GM21381 (cell line): ENCODE results near the gene ZNF761.
A peak's percentile ranks its signal among the peaks of the same experiment; 100 is the strongest.
"Not testable (repeated sequence)": the region's sequence is repeated elsewhere in the genome, so short reads cannot be mapped to it uniquely, and the experiment has no call there.

Experiments used
- ATAC-seq: cut with Tn5 transposase; IDR thresholded peaks from one replicate; pipeline ENCODE4 v1.9.1; 2021; ENCODE audit warnings: mild to moderate bottlenecking, moderate library complexity; ENCODE audit not compliant: unreplicated experiment

The ZNF761 gene

DNA sequence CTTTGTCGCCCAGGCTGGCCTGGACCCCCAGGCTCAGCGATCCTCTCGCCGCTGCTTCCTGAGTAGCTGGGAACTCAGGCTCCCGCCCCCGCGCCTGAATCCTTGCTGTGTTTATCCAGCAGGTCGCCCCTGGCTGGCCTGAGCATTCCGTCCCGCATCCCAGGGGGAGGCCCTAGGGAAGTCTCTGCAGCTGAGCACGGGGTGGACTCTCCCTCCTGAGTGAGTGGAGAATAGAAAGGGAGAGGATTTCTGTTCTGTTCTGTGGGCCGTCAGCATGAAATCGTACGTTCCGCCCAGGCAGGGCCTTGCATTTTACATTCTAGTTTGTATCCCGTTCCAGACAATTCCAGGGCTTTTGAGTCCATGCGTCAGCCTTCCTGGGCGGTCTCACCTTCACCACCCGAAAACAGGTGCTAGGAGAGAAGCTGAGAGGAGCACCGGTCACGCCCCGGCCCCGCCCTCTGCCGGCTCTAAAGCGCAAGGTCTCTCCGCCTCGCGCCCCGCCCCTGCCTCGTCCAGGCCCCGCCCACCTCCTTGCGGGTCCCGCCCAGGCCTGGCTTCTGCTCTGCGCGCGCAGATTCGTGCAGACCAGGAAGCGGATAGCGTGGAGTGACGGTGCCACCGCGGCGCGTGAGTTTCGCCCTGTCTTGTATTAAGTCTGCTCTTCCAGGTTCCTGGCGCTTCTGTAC, at the start of gene ZNF761:
Gene ZNF761 (plus strand): TSS at position 586 of the 689 bp plus-strand sequence. CDS start 15,285 bp downstream, outside the sequence.
- ATAC-seq = peak; percentile 97

GRCh38 chr19:53388168-53388567, 43.6 kb upstream of the ZNF761 start:
- ATAC-seq = no peak

DNA sequence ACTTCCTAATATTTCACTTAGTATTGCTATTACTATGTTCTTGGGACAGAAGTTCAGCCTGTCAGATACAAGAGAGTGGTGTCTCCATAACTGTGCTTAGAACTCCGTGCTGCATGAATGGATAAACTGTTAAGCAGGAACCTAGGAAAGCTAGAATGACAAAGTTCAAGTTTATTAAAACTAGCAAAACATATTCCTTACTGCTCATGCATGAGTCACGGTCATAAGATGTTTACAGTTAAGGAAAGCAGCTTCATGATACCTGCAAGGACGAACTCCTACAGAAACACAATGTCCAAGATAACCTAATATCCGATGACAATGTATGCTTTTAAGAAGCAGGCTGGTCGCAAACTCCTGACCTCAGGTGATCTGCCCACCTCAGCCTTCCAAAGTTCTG, 42.9 kb upstream of the ZNF761 start:
- ATAC-seq = no peak

DNA sequence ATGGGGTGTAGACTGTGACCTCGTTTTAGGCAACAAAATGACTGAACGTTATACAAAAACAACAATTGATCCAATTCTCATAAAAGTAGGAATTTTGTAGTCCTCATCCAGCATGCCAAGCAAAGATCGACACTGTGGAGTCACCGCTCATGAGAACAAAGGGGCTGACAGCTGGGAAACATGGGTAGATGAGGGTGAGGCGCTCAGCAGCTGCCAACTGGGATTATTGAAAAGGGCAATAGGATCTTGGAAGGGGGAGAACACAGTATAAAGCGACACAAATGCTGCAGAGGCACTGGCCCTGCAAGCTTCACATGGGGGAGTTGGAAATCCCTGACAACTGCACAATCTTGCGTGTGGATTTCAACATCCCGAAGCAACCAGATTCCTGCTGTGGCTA, 42.2 kb upstream of the ZNF761 start:
- ATAC-seq = no peak

- no peak for ATAC-seq
Observed at GRCh38 chr19:53389978-53390377, 41.8 kb upstream of the ZNF761 start.

GRCh38 chr19:53394522-53394973, 37.2 kb upstream of the ZNF761 start:
- ATAC-seq = no peak

DNA sequence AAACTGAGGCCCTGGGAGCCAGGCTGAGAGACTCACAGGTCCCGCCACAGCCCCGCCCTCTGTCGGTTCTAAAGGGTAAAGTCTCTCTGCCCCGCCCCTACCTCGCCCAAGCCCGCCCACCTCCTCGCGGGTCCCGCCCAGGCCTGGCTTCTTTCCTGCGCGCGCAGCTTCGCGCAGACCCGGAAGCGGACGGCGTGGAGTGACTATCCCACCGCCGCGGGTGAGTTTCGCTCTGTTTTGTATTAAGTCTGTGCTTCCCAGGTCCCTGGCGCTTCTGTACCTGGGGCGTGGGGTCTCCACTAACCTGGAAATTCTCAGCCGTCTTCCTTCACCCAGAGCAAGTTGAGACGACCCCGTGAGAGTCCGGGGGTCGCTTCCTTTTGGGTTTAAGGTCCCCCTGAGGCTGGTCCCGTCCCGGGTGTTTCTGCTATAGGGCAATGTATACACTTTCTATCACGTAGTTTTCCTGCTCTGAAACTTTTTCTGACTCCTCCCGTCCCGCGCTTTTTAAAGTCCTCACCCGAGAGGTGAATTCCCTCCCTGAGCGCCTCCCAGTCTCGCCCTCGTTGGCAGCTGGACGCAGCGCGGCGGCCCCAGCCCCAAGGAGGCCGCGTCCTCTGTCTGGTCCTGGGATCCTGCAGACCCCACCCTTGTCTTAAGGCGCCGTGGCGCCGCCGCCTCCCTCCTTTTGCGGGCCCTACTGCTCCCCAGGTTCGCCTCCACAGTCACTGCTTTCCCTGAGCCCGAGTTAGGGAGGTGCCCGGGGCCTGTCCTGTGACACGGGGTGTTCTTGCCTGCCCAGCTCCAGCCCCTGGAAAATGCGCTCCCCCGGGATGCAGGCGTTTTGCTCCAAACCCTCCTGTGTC, 36.6 kb upstream of the ZNF761 start, which contains the start of gene ZNF765:
Gene ZNF765 (plus strand): TSS at position 176 of the 866 bp plus-strand sequence. CDS start 2,867 bp downstream, outside the sequence.
- ATAC-seq = peak; percentile 90

DNA sequence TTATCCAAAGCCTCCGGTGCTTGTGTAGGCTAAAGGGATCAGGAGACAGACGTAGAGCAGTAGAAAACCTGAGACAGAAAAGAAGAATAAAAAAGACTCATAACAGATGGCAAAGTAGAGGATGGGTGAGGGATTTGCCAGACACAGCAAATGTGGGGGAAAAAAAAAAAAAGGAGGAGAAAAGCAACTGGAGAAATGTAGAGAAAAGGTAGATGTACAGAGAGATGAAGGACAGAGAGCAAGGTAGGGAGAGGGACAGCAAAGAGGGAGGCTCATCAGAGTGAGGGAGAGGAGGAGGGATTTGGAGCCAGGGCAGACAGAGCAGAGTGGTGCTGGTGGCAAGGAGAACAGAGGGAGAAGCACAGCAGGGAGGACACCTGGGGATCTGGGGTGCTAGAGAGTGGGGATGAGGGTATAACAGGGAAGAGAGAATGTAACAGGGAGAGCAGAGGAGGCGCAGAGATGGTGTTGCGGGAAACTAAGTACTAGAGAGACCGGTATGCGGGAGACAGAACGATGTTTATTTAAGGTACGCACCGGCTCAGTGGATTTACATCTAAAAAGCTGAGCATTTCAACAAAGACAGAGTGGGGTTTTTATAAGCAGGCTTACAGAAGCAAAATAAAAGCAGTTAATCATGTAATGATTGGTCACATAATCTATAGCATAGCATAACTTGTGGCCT, 35.8 kb upstream of the ZNF761 start:
- not testable (repeated sequence) for ATAC-seq

- no peak for ATAC-seq
Observed at GRCh38 chr19:53396525-53396868, 35.3 kb upstream of the ZNF761 start.

GRCh38 chr19:53397918-53398317, 33.9 kb upstream of the ZNF761 start:
- ATAC-seq = not testable (repeated sequence)

DNA sequence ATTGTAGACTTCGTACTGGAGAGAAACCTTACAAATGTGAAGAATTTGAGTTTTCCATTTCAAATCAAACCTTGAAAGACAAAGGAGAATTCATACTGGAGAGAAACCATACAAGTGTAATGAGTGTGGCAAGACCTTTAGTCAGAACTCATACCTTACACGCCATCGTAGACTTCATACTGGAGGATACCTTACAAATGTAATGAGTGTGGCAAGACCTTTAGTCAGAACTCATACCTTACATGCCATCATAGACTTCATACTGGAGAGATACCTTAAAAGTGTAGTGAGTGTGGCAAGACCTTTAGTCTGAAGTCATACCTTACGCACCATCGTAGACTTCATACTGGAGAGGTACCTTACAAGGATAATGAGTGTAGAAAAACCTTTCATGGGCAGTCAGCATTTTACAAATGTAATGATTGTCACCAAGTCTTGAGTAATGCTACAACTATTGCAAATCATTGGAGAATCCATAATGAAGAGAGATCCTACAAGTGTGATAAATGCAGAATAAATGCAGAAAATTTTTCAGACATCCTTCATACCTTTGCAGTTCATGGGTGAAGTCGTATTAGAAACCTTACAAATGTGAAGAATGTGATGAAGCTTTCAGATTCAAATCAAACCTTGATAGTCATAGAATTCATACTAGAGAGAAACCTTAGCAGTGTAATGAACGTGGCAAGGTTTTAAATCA, 22.1 kb upstream of the ZNF761 start:
- no peak for ATAC-seq

- not testable (repeated sequence) for ATAC-seq
Observed at GRCh38 chr19:53420520-53421315, 11.1 kb upstream of the ZNF761 start.

GRCh38 chr19:53422551-53422950, 9.2 kb upstream of the ZNF761 start:
- no peak for ATAC-seq

- not testable (repeated sequence) for ATAC-seq
Observed at GRCh38 chr19:53423074-53423473, 8.7 kb upstream of the ZNF761 start.

- not testable (repeated sequence) for ATAC-seq
Observed at GRCh38 chr19:53423680-53424079, 8.1 kb upstream of the ZNF761 start.

DNA sequence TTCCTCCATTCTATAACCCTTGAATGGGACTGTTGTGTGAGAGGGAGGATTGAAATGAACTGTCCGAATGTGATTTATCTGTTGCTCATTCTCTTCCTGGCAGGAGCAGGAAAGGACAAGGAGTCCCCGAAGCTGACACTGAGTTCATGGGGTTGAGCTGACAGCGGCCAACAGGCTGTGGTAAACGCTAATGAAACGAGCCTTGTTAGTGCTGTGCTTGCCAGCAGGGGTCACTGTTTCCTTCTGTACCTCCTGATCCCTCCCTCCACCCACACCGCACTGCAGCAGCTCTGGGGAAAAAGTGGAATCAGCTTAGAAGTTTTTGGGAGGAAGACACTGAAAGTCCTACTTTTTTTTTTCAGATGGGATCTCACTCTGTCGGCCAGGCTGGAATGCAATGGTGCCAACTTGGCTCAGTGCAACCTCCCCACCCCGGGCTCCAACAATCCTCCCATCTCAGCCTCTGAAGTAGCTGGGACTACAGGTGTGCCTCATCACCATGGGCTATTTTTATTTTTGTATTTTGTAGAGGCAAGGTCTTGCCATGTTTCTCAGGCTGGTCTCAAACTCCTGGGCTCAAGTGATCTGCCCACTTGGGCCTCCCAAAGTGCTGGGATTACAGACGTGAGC, 6.7 kb upstream of the ZNF761 start:
- ATAC-seq = no peak

GRCh38 chr19:53432088-53432661, 391 bp downstream of the ZNF761 start:
- peak; percentile 35 for ATAC-seq

DNA sequence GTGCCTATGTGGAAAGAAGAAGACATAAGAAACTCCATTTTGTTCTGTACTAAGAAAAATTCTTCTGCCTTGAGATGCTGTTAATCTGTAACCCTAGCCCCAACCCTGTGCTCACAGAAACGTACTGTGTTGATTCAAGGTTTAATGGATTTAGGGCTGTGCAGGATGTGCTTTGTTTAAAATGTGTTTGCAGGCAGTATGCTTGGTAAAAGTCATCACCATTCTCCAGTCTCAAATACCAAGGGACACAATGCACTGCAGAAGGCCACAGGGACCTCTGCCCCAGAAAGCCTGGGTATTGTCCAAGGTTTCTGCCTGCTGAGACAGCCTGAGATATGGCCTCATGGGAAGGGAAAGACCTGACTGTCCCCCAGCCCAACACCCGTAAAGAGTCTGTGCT, 12.0 kb downstream of the ZNF761 start:
- not testable (repeated sequence) for ATAC-seq

GRCh38 chr19:53447196-53447595, 15.4 kb downstream of the ZNF761 start:
- ATAC-seq = not testable (repeated sequence)
